GM18526 (cell line): Measurements from ENCODE around the gene RBMS1.

ENCODE experiments used
- POLR2A ChIP-seq: IDR thresholded peaks from 3 replicates; pipeline ENCODE4 v1.6.1; 2011; ENCODE audit not compliant: insufficient read length; ENCODE audit errors: extremely low read depth

Gene RBMS1

DNA sequence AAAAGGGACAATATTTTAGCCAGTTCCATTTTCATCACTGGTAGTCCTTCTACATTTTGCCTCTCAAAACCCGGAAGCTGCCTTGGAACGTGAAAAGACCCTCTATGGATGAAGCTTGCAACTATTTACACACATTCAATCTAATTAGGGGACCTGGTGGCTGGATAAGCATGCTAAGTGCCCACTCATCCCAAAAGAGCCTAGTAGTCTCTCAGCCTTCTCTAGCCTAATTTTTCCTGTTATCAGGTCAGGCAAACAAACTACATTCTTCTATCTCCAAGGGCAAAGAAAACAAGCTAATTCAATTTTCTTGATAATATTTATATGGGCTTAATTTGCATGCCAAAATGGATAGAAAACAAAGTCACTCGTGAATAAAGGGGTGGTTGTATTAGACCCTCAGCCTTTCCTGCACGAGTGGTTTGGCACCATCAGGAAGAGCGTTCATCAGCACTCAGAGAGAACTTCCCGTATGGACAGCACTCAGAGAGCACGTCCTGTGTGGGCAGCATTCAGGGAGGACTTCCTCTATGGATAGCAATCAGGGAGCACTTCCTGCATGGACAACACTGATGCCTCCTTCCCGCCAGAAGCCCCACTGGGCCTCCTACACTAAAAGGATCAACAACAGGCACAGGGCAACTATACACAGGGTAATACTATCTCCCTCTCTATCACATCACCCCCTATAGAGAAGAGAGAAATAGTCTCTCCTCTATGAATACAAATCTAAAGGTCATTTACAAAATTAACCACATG, 122.2 kb downstream of the RBMS1 start:
- no peak for TF ChIP-seq POLR2A

DNA sequence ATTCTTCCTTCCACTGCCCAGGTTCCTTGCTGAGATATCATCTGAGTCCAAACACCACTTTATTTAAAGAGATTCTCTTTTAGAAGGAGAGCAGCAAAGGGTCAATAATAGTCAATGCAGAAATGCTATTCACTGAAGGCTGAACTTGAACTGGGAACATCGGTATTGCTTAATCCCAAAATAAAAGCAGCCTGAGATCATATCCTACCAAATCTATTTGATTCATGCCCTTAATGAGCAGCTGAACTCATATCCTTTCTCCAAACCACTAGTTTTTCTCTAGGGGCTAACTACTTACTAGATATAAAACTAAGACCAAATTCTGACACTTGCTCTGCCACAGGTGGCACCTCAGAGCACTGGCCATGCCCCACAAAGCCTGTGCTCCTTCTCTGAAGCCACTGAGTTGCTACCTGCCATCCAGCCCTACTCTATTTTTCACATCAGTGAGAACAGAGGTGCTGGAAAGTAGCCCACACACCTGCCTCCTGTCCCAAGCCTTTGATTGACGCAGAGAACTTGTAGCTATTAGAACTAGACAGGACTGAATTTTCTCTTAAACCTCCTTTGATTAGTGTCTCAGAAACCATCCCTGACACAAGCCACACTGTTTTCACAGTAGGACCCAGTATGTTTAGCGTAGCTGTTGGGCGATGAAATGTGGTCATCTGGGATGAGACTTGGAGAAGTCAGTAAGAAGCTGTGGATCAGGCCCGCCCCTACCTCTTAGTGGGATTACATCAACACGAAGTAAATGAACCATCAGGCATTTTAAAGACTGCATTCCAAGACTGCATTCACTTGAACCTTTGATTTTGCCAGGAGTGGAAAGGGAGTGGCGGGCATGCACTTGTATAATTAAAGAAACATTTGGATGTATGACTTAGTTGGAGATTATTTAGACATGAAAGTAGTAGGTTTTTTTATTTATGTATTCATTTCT, 124.3 kb downstream of the RBMS1 start:
- TF ChIP-seq POLR2A = no peak

DNA sequence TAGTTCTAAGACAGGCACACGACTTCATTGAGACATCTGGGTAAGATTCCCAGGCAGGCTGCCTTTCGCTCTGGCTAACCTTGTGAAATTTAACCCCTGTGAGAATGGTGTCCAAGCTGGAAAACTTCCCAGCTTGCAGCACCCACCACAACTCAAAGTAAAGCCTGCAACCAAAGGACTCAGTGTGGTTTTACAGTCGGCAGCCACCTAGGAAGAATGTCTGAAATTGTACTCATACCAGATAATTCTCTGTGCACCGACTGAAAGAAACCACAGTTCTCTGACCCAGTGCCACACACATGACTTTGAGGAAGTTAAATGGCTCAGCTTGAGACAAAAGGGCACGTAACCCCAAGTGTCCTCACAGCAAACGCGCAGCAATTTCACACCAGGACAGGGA, 125.7 kb downstream of the RBMS1 start:
- TF ChIP-seq POLR2A = no peak

DNA sequence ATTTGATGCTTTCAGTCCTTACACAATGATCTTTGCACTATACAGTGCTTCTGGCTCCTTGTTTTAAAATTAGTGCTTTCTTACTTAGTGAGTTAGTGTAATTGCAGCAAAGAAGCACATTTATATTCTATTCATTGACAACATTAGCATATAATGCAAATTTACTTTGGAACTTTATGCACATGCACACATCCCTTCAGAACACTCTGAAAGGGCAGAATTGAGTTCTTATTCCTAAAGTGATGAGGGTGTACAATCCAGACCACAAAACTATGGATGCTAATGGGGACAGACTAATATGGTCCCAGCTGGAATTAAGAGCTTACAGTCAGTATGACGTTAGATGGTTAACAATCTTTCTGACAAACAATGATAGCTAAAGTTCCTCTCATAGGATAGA, 127.1 kb downstream of the RBMS1 start:
- no peak for TF ChIP-seq POLR2A

DNA sequence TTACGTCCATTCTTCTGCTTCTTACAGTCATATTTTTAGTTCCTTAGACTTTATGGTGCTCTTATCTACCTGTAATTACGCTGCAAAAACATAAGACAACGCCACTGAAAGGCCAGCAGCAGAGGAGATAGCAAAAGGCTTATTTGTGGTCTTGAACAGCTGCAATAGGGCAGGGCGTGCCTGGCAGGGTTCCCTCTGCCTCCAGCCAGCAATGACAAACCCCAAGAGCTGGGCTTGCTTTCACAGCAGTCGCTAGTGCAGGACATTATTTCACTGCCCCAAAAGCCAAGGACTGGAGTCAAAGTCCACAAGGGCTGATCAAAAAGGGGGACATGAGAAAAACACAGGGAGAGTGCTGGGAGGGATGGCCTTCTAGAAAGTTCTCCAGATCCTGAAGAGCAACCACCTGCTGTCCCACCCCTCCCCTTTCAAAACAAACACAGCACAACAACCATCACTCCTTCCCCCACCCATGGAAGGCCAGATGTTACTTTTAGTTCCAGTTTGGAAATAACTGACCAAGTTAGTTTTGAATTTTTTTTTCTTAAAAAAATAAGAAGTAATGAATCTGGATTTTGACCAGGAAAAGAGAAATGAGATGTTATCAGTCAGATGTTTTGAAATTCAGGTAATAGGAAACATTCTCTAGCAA, 127.8 kb downstream of the RBMS1 start:
- no peak for TF ChIP-seq POLR2A

DNA sequence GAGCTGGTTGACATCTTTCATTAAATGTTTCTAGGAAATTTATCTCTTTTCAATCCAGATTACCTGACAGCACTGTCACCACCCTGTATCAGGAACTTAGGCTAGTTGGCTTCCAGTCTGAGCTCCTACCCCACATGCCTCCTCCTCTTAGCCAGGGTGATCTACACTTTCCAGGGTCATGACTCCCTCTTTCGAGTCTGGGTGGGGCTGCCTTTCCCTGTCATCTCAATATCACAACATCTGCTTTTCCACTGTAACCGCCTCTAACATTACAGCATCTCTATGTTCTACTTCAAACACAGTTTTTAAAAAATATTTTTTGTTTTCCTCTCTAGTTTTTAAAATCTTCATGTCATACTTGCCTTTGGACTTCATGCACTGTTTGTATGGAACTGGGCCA, 129.2 kb downstream of the RBMS1 start:
- no peak for TF ChIP-seq POLR2A

DNA sequence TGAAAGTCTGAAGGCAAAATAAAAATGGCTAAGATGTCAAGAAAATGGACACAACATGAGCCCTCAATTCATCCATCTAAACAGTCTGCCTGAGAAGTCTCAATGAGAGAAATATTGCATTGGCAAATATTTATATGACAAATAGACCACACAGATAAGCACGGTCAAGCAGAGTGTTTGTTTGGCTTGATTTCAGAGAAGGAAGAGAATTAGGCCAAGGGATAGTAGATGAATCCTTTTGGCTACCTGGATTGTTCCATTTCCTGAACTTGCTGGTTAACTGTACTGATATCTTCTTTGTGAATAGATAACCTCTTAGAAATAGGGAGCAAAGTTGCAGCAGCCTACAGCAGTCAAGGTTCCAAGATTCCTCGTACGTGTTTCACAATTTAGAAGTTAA, 129.6 kb downstream of the RBMS1 start:
- no peak for TF ChIP-seq POLR2A

DNA sequence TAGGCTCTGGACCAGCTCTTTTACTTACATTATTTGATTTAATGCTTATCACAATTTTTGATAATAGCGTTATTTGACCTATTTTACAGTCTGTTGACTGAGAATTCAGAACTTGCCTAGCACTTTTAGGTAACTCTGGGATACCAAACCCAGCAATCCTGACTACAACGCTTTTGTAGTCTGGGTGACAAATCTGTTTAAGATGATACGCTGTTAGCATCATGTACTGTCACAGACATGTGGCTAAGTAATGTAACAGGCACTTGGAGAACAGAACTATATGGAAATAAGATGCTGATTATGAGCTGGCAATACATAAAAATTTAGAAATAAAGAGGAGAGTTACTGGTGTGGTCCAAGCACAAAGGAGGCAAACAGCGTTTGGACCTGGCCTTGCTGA, 130.6 kb downstream of the RBMS1 start:
- no peak for TF ChIP-seq POLR2A

DNA sequence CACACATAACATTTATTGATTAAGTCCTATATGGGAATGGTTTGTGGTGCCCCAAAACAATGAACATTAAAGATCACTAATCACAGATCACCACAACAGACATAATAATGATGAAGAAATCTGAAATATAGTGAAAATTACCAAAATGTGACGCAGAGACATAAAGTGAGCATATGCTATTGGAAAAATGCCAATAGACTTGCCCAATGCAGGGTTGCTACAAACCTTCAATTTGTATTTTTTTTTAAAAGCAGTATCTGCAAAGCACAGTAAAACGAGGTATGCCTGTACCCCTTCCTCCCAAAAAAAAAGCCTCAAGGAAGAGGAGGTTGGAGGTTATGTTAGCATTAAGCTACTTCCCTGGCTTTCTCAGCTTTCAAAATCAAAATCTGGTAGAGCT, 131.1 kb downstream of the RBMS1 start:
- TF ChIP-seq POLR2A = no peak

DNA sequence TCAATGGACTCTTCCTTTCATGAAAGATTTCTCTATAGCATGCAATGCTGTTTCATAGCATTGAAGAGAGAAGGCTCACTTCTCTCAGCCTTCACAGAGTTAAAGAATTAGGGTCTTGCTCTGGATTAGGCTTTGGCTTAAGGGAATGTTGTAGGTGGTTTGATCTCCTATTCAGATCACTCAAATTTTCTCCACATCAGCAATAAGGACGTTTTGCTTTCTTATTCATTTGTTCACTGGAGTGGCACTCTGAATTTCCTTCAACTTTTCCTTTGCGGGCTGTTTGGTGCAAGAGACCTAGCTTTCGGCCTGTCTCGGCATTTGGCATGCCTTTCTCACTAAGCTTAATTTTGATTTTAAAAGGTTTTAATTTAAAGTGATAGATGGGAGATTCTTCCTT, 131.6 kb downstream of the RBMS1 start:
- no peak for TF ChIP-seq POLR2A

DNA sequence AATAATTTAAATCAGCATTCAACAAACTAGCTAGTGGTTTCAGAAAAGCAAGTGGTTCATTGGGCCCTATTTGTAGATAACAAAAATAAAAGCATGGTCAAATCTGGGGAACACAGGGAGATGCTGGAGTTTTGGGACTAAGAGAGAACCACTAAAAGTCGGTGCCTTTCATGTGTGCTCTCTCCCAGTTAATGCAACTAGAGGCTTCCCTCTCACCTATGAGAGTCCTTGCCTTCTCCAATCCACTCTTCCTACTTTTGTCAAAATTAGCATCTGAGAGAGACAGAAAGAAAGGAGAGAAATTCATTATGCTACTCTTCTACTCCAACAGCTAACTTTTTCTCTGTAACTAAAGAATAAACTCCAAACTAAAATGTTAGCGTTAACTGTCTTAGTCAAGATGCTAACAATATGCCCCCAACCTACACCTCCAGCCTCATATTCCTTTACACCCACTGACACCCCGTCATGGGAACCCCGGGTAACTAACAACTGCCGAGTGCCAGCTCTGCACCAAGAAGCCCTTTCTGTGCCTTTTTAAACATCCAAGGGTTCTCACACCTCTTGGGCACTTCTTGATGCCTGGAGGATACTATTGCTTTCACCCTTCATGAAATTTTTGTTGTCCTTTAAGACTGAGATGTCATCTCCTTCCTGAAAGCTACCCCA, 133.4 kb downstream of the RBMS1 start:
- no peak for TF ChIP-seq POLR2A

DNA sequence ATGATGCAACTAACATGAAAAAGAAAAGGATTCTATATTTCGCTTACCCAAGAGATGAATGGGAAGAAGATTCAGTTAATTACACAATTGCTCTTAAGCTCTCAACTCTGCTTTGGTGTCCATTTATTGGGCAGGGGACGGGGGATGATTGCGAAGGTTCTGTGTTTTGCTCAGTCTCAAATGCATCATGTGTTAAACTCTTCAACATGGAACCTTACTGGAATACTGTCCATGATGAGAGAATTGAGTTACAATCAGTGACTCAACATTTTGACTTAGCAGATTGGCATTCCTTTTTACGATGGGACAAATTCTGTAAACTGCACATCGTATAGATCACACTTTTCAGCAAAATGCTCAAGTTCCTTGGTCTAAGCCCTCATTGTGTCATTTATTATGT, 135.6 kb downstream of the RBMS1 start:
- no peak for TF ChIP-seq POLR2A

DNA sequence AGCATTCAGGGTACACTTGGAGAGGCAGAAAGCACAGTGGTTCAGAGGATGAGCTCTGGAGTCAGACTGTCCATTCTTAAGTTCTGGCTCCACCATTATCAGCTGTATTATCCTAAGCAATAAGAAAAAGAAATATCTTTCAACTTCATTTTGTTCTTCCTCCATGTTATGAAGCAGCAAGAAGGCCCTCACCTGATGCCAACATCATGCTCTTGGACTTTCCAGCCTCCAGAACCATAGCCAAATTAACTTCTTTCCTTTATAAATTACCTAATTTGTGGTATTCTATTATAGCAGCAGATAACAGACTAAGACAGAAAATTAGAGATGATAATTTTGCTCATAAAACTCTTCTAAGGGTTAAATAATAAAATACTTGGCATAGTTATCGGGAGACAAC, 137.1 kb downstream of the RBMS1 start:
- TF ChIP-seq POLR2A = no peak

DNA sequence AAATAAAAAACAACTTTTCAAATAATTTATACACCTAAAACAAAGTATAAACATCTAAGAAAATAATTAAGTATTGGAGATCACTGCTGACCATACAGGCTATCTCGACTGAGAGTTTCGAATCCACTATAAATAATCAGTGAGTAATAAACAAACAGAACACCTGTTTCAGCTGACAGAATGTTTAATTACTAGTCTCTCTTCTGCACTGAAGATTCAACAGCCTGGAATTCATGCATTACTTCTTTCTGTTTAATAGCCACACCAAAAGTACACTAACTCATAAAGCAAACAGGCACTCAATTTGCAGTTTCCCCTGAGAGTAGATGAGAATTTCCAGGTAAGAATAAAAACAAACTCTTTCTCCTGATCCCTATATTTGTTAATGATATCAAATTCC, 138.5 kb downstream of the RBMS1 start:
- no peak for TF ChIP-seq POLR2A

DNA sequence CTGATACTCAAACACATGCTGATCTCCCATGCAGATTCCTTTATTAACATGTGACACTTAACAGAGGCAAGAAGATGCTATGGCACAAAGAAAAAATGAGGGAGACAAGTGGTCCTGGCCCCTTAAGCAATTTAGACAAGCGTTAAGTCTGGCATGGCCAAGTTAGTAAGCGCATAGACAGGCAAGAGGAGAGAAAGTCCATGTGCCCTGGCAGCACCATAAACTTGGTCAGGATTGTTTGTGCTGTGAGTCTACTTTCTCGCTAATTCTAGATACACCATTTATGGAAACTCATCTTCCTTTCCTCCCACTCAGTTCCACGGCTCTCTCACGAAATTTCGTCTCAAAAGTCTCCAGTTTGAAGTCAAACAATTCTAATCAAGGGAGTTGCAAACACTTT, 138.9 kb downstream of the RBMS1 start:
- TF ChIP-seq POLR2A = no peak
